A549 (cell line): ENCODE measurements around the gene HDHD5. TPM values are rescaled to one million over a fixed set of nuclear protein-coding genes. Genes with fewer than 3 reads are reported as not detected.

Experiments
- ATAC-seq, 2 experiments: fragments of 200-7000 bp in 1 of 2; fragments of >200 bp in 1 of 2; cut with Nextera tagmentation in 1 of 2; cut with Tn5 transposase in 1 of 2; 3 replicates each; pipeline versions ENCODE4 v1.8.0 to v1.9.1; 2018 to 2020; ENCODE audit warnings: mild to moderate bottlenecking in 1 of 2, moderate library complexity in 1 of 2
- CTCF ChIA-PET: fragments of 300-600 bp; sonication (Branson Sonifier 250); formaldehyde crosslinking; extraction: SDS; loops from one replicate; lab custom pipeline; 2021; ENCODE audit warnings: antibody characterized with exemption, inconsistent platforms; lab: Yijun Ruan, JAX
- POLR2A ChIA-PET: fragments of 350-600 bp; formaldehyde crosslinking; extraction: SDS; loops from one replicate; lab custom pipeline; 2021; ENCODE audit warnings: antibody characterized with exemption, inconsistent platforms; lab: Yijun Ruan, JAX
- DNase-seq, 2 experiments: peaks; one replicate each; pipeline versions ENCODE4 v3.0.0 to v3.0.0-alpha.2; 2011 to 2016; ENCODE audit warnings: low read depth in 1 of 2, low spot score in 1 of 2
- FAIRE-seq: peaks from 2 replicates; lab custom pipeline; 2011; peaks lifted over from hg19 to GRCh38; lab: Jason Lieb, UNC
- H3K27ac ChIP-seq, 2 experiments: fragments of >200 bp; sonication (Bioruptor Twin); formaldehyde crosslinking; 3 replicates each; pipeline ENCODE4 v1.5.1; 2016 to 2017
- H3K4me1 ChIP-seq: fragments of >200 bp; sonication (Bioruptor Twin); formaldehyde crosslinking; 3 replicates; pipeline ENCODE4 v1.6.1; 2016
- H3K4me2 ChIP-seq: fragments of >200 bp; sonication (Bioruptor Twin); formaldehyde crosslinking; 3 replicates; pipeline ENCODE4 v1.6.1; 2016
- H3K4me3 ChIP-seq: fragments of >200 bp; sonication (Bioruptor Twin); formaldehyde crosslinking; 3 replicates; pipeline ENCODE4 v1.5.1; 2016
- H3K9me3 ChIP-seq: fragments of >200 bp; sonication (Bioruptor Twin); formaldehyde crosslinking; 3 replicates; pipeline ENCODE4 v1.6.1; 2016
- CBX2 ChIP-seq: fragments of 200-600 bp; sonication (generic); IDR thresholded peaks from 2 replicates; pipeline ENCODE4 v1.6.1; 2016; ENCODE audit warnings: low read depth, mild to moderate bottlenecking, borderline replicate concordance
- FOSL2 ChIP-seq, 2 experiments: fragments of 450-650 bp in 1 of 2; fragments of >200 bp in 1 of 2; sonication (Bioruptor Twin) in 1 of 2; formaldehyde crosslinking; IDR thresholded peaks; 2 replicates each; pipeline versions ENCODE4 v1.5.0 to v1.6.1; 2016 to 2020; ENCODE audit warnings: mild to moderate bottlenecking in 1 of 2, moderate library complexity in 1 of 2
- FOXS1 ChIP-seq: fragments of 250-450 bp; sonication (Bioruptor Pico); IDR thresholded peaks from 2 replicates; pipeline ENCODE4 v1.5.0; 2020; ENCODE audit warnings: mild to moderate bottlenecking, moderate library complexity
- HOXA7 ChIP-seq: fragments of 250-450 bp; sonication (Bioruptor Pico); IDR thresholded peaks from 2 replicates; pipeline ENCODE4 v1.5.0; 2020; ENCODE audit warnings: mild to moderate bottlenecking, moderate library complexity
- JUN ChIP-seq, 2 experiments: fragments of >200 bp; sonication (Bioruptor Twin); formaldehyde crosslinking; IDR thresholded peaks; 2 replicates in 1 of 2; 3 replicates in 1 of 2; pipeline ENCODE4 v1.6.1; 2016 to 2017
- JUNB ChIP-seq: fragments of >200 bp; sonication (Bioruptor Twin); formaldehyde crosslinking; IDR thresholded peaks from 2 replicates; pipeline ENCODE4 v1.6.1; 2016
- KDM5A ChIP-seq: fragments of 200-600 bp; sonication (generic); IDR thresholded peaks from 2 replicates; pipeline ENCODE4 v1.6.1; 2016; ENCODE audit warnings: antibody characterized with exemption, mild to moderate bottlenecking
- NFE2L2 ChIP-seq: fragments of 150-350 bp; conservative IDR thresholded peaks from 2 replicates; pipeline ENCODE4 v1.6.1; 2014; ENCODE audit warnings: low read length
- NPAS2 ChIP-seq: fragments of 250-450 bp; sonication (Bioruptor Pico); IDR thresholded peaks from 2 replicates; pipeline ENCODE4 v1.8.0; 2022; ENCODE audit warnings: mild to moderate bottlenecking, moderate library complexity, borderline replicate concordance
- POLR2A ChIP-seq: IDR thresholded peaks from 2 replicates; pipeline ENCODE4 v1.6.1; 2012; ENCODE audit warnings: mild to moderate bottlenecking, low read length
- POLR2AphosphoS2 ChIP-seq: conservative IDR thresholded peaks from 2 replicates; pipeline ENCODE4 v1.6.1; 2012; ENCODE audit warnings: low read length, improper control_type of control experiment, inconsistent platforms
- RARB ChIP-seq: fragments of 250-450 bp; sonication (Bioruptor Pico); IDR thresholded peaks from 2 replicates; pipeline ENCODE4 v1.8.0; 2021; ENCODE audit warnings: mild to moderate bottlenecking, moderate library complexity
- SMC3 ChIP-seq: fragments of >200 bp; sonication (Bioruptor Twin); formaldehyde crosslinking; IDR thresholded peaks from 3 replicates; pipeline ENCODE4 v1.6.1; 2018; ENCODE audit warnings: inconsistent platforms
- WGBS: methylation state at CpG from one replicate; pipeline ENCODE4 v1.1.6; 2017; ENCODE audit errors: missing lambda C conversion rate; 5-methylcytosine and 5-hydroxymethylcytosine counted together
- polyA plus RNA-seq, 4 experiments: library from polyadenylated mRNA; depleted of rRNA in 3 of 4; stranded (reverse); fragments of >200 nt; fragmentation: RNase III in 1 of 4; extraction: RNeasy Plus Mini Kit Qiagen cat#74134 plus additional on column Dnase treatment in 1 of 4; gene quantifications; 2 replicates in 3 of 4; 3 replicates in 1 of 4; pipeline ENCODE4 v1.2.3, GENCODE V29; 2011 to 2017
- TF ChIP-seq, protein P1 (sequence below): IDR thresholded peaks from 2 replicates; pipeline ENCODE4 v1.6.1; 2012
- TF ChIP-seq, protein P2 (sequence below): fragments of 200-600 bp; sonication (generic); IDR thresholded peaks from 2 replicates; pipeline ENCODE4 v1.6.1; 2016; ENCODE audit warnings: antibody characterized with exemption, mild to moderate bottlenecking, moderate library complexity
- TF ChIP-seq, protein P3 (sequence below): fragments of 450-650 bp; IDR thresholded peaks from 2 replicates; pipeline ENCODE4 v1.6.1; 2014; ENCODE audit warnings: antibody characterized with exemption
- TF ChIP-seq, protein P4 (sequence below): fragments of 250-450 bp; sonication (Bioruptor Pico); IDR thresholded peaks from 2 replicates; pipeline ENCODE4 v1.5.0; 2020; ENCODE audit warnings: low read depth, mild to moderate bottlenecking, moderate library complexity
- TF ChIP-seq, protein P5 (sequence below): fragments of >200 bp; sonication (Bioruptor Twin); formaldehyde crosslinking; IDR thresholded peaks from 3 replicates; pipeline ENCODE4 v1.6.1; 2016

The HDHD5 gene
- polyA plus RNA-seq, 2 of the 4 experiments (the other 2 are of a cell fraction), result 19.7 to 35.5 TPM

DNA sequence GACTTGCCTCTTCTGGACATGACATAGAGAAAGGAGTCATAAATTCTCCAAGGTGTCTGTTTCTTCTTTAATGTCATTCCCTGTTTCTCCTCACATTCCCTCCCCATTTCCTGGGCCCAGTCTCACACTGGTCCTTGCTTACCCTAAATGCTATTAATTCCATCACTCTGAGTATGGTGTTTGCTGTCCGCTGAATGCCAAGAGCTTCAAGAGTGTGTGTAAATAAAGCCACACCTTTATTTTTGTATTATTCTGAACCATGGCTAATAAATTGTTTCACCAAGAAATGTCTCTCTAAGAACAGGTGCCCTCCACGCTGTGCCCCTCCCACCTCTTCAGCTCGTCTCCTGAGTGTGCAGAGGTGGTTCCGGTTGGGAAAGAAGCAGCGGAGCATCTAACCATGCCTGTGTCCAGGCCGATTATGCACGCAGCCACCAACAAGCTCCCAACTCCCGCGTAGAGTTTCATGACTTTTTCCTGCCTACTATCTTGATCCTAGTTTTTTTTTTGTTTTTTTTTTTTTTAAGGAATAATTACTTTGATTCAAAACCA is 46.5 kb downstream of the HDHD5 start:
- DNase-seq, result no peak
- FAIRE-seq, result no peak
- CTCF ChIA-PET, result interaction anchor here (0.9 to 1.5 kb wide), 2 partner anchors 10 to 59 kb away, joined by 3 to 6 read pairs; no protein-coding TSS in a partner anchor
- ATAC-seq, result peak in 1 of 2 experiments; percentile 42; a peak in 3 of 6 replicates
- no peaks in the 10 kb centered on the region for H3K9me3 ChIP-seq
- peaks cover 5% of the 10 kb centered on the region; the same call in 1 of the 3 replicates for H3K4me1 ChIP-seq
- 26% methylated on average over 9 of the region's 9 CpGs for WGBS
- H3K4me2 ChIP-seq, result no peak overlapping the region
- H3K4me3 ChIP-seq, result no peak overlapping the region
- no peak overlapping the region for H3K27ac ChIP-seq
- TF ChIP-seq POLR2A, result no peak
- TF ChIP-seq, protein P1, sequence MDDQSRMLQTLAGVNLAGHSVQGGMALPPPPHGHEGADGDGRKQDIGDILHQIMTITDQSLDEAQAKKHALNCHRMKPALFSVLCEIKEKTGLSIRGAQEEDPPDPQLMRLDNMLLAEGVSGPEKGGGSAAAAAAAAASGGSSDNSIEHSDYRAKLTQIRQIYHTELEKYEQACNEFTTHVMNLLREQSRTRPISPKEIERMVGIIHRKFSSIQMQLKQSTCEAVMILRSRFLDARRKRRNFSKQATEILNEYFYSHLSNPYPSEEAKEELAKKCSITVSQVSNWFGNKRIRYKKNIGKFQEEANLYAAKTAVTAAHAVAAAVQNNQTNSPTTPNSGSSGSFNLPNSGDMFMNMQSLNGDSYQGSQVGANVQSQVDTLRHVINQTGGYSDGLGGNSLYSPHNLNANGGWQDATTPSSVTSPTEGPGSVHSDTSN, result no peak
- no peak for TF ChIP-seq JUN (IDR thresholded peaks at IDR 0.05)
- TF ChIP-seq, protein P2, sequence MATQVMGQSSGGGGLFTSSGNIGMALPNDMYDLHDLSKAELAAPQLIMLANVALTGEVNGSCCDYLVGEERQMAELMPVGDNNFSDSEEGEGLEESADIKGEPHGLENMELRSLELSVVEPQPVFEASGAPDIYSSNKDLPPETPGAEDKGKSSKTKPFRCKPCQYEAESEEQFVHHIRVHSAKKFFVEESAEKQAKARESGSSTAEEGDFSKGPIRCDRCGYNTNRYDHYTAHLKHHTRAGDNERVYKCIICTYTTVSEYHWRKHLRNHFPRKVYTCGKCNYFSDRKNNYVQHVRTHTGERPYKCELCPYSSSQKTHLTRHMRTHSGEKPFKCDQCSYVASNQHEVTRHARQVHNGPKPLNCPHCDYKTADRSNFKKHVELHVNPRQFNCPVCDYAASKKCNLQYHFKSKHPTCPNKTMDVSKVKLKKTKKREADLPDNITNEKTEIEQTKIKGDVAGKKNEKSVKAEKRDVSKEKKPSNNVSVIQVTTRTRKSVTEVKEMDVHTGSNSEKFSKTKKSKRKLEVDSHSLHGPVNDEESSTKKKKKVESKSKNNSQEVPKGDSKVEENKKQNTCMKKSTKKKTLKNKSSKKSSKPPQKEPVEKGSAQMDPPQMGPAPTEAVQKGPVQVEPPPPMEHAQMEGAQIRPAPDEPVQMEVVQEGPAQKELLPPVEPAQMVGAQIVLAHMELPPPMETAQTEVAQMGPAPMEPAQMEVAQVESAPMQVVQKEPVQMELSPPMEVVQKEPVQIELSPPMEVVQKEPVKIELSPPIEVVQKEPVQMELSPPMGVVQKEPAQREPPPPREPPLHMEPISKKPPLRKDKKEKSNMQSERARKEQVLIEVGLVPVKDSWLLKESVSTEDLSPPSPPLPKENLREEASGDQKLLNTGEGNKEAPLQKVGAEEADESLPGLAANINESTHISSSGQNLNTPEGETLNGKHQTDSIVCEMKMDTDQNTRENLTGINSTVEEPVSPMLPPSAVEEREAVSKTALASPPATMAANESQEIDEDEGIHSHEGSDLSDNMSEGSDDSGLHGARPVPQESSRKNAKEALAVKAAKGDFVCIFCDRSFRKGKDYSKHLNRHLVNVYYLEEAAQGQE, result no peak
- no peak for TF ChIP-seq SMC3
- TF ChIP-seq CBX2, result no peak
- no peak for TF ChIP-seq FOSL2 (IDR thresholded peaks at IDR 0.05)
- TF ChIP-seq FOSL2 (CRISPR knock-in tag; IDR thresholded peaks at IDR 0.05), result no peak
- TF ChIP-seq FOXS1 (CRISPR knock-in tag), result no peak
- TF ChIP-seq, protein P3, sequence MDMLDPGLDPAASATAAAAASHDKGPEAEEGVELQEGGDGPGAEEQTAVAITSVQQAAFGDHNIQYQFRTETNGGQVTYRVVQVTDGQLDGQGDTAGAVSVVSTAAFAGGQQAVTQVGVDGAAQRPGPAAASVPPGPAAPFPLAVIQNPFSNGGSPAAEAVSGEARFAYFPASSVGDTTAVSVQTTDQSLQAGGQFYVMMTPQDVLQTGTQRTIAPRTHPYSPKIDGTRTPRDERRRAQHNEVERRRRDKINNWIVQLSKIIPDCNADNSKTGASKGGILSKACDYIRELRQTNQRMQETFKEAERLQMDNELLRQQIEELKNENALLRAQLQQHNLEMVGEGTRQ, result no peak
- TF ChIP-seq, protein P4, sequence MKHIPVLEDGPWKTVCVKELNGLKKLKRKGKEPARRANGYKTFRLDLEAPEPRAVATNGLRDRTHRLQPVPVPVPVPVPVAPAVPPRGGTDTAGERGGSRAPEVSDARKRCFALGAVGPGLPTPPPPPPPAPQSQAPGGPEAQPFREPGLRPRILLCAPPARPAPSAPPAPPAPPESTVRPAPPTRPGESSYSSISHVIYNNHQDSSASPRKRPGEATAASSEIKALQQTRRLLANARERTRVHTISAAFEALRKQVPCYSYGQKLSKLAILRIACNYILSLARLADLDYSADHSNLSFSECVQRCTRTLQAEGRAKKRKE (CRISPR knock-in tag), result no peak
- TF ChIP-seq RARB (CRISPR knock-in tag), result no peak
- no peak for TF ChIP-seq KDM5A
- TF ChIP-seq POLR2AphosphoS2, result no peak
- no peak for TF ChIP-seq JUNB
- TF ChIP-seq HOXA7 (CRISPR knock-in tag), result no peak
- TF ChIP-seq NFE2L2, result no peak
- no peak for TF ChIP-seq NPAS2 (CRISPR knock-in tag)
- TF ChIP-seq, protein P5, sequence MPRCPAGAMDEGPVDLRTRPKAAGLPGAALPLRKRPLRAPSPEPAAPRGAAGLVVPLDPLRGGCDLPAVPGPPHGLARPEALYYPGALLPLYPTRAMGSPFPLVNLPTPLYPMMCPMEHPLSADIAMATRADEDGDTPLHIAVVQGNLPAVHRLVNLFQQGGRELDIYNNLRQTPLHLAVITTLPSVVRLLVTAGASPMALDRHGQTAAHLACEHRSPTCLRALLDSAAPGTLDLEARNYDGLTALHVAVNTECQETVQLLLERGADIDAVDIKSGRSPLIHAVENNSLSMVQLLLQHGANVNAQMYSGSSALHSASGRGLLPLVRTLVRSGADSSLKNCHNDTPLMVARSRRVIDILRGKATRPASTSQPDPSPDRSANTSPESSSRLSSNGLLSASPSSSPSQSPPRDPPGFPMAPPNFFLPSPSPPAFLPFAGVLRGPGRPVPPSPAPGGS, result no peak
- POLR2A ChIA-PET, result no interaction called here
